SJCRH30 (cell line): ENCODE measurements around the gene FGF6. TPM values are rescaled to one million over a fixed set of nuclear protein-coding genes. Genes with fewer than 3 reads are reported as not detected.

Experiments
- DNase-seq, 2 experiments: peaks; one replicate each; pipeline ENCODE4 v3.0.0-alpha.2; 2015 to 2020
- H3K27ac ChIP-seq: fragments of 250-450 bp; sonication (Bioruptor Pico); 2 replicates; pipeline ENCODE4 v1.5.1; 2020; ENCODE audit warnings: mild to moderate bottlenecking, moderate library complexity
- H3K27me3 ChIP-seq: fragments of 250-450 bp; sonication (Bioruptor Pico); 2 replicates; pipeline ENCODE4 v1.5.1; 2020; ENCODE audit warnings: mild to moderate bottlenecking, moderate library complexity
- H3K36me3 ChIP-seq: fragments of 250-450 bp; sonication (Bioruptor Pico); 2 replicates; pipeline ENCODE4 v1.5.1; 2020; ENCODE audit warnings: mild to moderate bottlenecking, moderate library complexity
- H3K4me1 ChIP-seq: fragments of 250-450 bp; sonication (Bioruptor Pico); 2 replicates; pipeline ENCODE4 v1.5.1; 2020; ENCODE audit warnings: mild to moderate bottlenecking, moderate library complexity
- H3K4me3 ChIP-seq: fragments of 250-450 bp; sonication (Bioruptor Pico); 2 replicates; pipeline ENCODE4 v1.5.1; 2020; ENCODE audit warnings: mild to moderate bottlenecking, moderate library complexity
- H3K9me3 ChIP-seq: fragments of 250-450 bp; sonication (Bioruptor Pico); replicated peaks from 2 replicates; pipeline ENCODE4 v1.5.1; 2020; ENCODE audit warnings: mild to moderate bottlenecking, moderate library complexity
- total RNA-seq: library from RNA; depleted of rRNA; stranded (reverse); fragments of >200 nt; shearing (Covaris generic); gene quantifications from 2 replicates; pipeline ENCODE4 v1.2.3, GENCODE V29; 2014

The FGF6 gene
- total RNA-seq, 1 experiment from 2014 or later, result not detected

DNA sequence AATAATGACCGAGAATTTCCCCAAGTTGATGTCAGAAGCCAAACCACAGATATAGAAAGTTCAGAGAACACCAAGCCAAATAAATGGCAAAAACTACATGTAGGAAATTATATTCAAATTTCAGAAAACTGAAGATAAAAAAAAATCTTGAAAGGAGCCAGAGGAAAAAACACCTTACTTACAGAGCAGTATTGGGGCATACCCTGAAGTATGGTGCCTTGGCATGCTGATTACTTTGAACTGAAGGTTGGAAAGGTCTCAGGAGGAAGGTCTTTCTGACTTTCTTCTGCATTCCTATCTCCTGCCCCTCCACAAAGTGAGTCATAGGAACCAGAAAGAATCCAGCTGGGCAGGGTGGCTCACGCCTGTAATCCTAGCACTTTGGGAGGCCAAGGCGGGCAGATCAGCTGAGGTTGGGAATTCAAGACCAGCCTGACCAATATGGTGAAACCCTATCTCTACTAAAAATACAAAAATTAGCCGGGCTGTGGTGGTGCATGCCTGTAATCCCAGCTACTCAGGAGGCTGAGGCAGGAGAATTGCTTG, 8.8 kb upstream of the FGF6 start:
- DNase-seq, result no peak
- H3K4me1 ChIP-seq, result peaks cover 20% of the 10 kb centered on the region
- no peaks in the 10 kb centered on the region for H3K9me3 ChIP-seq
- no peaks in the 10 kb centered on the region for H3K36me3 ChIP-seq
- H3K4me3 ChIP-seq, result no peak overlapping the region
- no peaks in the 10 kb centered on the region for H3K27me3 ChIP-seq
- no peak overlapping the region for H3K27ac ChIP-seq

- Histone ChIP-seq H3K36me3 (no peaks in the 10 kb centered on the region), H3K27me3 (no peaks in the 10 kb centered on the region), H3K9me3 (no peaks in the 10 kb centered on the region), H3K4me3 (no peak overlapping the region), H3K27ac (no peak overlapping the region), H3K4me1 (peaks cover 21% of the 10 kb centered on the region)
- no peak for DNase-seq
These were observed 6.1 kb upstream of the FGF6 start for GRCh38 chr12:4451694-4452093.

DNA sequence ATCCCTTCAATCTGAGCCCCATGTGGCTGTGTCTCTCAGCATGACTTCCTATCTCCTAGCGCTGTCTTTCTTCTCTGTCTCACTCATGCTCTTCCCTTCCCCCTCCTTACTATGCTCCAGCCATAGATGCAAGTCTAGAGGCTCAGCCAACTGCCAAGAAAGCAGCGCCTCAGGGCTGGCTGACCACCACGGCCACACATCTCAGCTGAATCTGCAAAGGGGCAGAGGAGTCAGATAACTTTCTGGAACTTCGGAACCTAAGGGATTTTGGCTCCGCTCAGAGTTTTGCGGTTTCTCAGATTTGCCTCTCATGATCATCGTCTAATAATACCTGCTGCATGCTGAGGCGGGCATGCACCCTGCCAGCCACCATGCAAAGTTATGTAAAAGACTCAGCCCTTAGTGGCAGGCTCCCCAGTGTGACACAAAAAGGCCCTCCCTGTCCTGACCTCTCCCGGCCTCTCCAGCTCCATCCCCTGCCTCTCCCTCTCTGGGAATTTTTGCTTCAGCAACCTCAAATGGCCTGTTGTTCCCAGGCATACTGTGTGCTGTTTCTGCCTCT, 5.0 kb upstream of the FGF6 start:
- DNase-seq, result peak; percentile 62 to 74
- Histone ChIP-seq H3K36me3 (no peaks in the 10 kb centered on the region), H3K4me3 (no peak overlapping the region), H3K9me3 (no peaks in the 10 kb centered on the region), H3K27me3 (no peaks in the 10 kb centered on the region), H3K4me1 (peaks cover 21% of the 10 kb centered on the region), H3K27ac (no peak overlapping the region)

DNA sequence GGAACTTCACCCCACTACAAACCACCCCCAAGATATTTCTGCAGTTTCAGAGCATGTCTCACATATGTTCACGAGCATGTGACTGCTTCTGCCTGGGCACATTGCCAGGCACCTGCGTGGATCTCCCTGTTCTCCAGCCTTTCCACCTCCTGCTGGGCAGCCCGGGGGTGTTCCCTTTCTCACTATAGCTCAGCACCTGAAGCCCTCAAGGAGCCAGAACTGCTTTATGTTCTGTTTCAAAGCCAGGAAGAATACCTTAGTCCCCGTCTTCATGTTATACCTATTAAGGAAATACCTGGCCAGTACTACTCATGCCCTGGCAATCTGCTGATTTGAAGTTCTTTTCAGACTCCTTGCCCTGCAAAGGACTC, 4.2 kb upstream of the FGF6 start:
- Histone ChIP-seq H3K27me3 (no peaks in the 10 kb centered on the region), H3K27ac (no peak overlapping the region), H3K4me3 (no peak overlapping the region), H3K9me3 (no peaks in the 10 kb centered on the region), H3K4me1 (peaks cover 21% of the 10 kb centered on the region), H3K36me3 (no peaks in the 10 kb centered on the region)
- DNase-seq, result peak; percentile 52 to 66

DNA sequence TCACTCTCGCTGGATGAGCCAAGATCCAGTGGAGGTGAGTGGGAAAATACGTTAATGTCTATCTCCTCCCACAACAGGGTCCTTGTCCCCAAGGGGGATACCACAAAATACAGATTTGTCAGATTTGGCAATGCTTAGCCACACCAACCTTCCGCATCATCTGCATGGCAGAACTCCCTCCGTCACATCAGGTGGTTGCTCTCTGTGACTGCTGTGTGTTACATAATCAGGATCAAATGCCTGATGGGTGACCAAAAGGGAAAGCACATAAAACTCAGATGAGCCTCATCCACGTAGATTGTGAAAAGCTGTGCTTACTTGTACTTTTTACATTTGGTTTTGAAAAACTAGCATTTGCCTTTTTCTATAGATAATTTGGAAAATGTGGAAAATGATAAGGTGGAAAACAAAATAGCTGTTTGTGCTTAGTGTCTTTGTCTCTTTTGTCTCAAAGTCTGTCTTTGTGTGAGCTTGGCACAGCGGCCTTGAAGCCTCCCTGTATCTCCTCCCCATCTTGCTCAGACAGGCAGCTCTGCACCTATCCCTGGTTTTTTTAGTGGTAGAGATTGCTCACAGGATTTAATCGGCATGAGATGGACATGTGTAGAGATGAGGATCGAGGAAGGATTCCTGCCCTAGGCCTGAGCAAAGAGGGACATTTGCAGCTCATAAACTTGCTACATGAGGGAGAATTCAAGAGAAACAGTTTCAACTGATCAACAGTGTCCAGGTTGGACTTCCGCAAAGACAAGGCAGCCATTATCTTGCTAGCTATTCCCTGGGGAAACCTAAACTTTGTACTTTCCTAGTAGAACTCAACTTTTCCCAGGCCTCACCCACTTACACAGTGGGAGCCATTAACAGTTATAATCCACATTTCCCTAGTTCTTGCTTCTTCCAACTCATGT, 3.6 kb upstream of the FGF6 start:
- Histone ChIP-seq H3K27ac (no peak overlapping the region), H3K36me3 (no peaks in the 10 kb centered on the region), H3K4me1 (peaks cover 21% of the 10 kb centered on the region), H3K27me3 (no peaks in the 10 kb centered on the region), H3K9me3 (no peaks in the 10 kb centered on the region), H3K4me3 (no peak overlapping the region)
- no peak for DNase-seq

DNA sequence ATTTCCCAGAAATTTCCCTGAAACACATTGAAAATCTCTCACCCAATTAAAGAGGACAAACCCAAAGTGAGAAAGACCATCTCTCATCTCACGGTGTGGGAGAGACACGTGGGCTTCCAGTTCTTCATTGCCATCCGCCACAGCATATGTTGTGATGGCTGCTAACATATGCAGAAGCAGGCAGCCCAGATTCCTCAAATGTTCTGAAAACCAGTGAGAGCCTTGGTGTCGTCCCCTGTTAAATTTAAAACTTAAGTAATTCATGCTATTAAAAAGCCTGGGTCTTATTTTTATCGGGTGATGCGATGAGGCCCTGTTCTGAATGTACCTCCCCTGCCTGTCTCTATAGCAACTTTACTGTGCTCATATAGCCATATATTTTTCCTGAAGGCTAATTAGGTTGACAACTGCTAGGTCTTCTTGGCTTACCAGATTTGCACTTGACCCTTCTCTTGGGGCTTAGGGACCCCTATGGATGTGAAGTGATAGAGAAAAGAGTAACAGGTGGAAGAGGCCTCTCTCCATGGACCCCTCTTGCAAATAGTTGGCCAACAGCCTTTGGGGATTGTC, 2.8 kb upstream of the FGF6 start:
- H3K4me1 ChIP-seq, result peaks cover 21% of the 10 kb centered on the region
- H3K36me3 ChIP-seq, result no peaks in the 10 kb centered on the region
- no peak overlapping the region for H3K4me3 ChIP-seq
- H3K27me3 ChIP-seq, result no peaks in the 10 kb centered on the region
- DNase-seq, result peak in 1 of 2 experiments; percentile 32
- H3K9me3 ChIP-seq, result no peaks in the 10 kb centered on the region
- no peak overlapping the region for H3K27ac ChIP-seq

DNA sequence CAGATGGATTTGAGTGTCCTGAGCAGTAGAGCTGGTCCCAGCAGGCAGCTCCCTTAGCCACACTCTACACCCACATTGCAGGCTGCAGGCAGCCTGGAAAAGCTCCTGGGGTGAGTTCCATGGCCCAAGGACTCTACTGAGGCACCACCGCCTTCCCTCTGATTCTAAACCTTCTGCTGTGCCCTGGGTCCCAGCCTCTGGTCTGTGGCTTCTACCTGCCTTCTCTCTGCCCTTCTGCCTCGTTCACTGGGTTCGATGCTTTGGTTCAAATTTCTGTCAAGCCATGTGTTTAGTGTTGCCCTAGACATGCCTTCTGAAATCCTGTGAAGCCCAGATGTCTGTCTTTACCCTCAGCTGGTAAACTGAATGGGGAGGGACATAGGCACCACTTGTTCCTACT, 1.5 kb upstream of the FGF6 start:
- no peak overlapping the region for H3K27ac ChIP-seq
- H3K27me3 ChIP-seq, result no peaks in the 10 kb centered on the region
- H3K4me1 ChIP-seq, result peaks cover 33% of the 10 kb centered on the region
- no peak overlapping the region for H3K4me3 ChIP-seq
- no peak for DNase-seq
- H3K9me3 ChIP-seq, result no peaks in the 10 kb centered on the region
- no peaks in the 10 kb centered on the region for H3K36me3 ChIP-seq

GRCh38 chr12:4446335-4446734, 720 bp upstream of the FGF6 start:
- Histone ChIP-seq H3K27me3 (no peaks in the 10 kb centered on the region), H3K4me1 (peaks cover 36% of the 10 kb centered on the region), H3K36me3 (no peaks in the 10 kb centered on the region), H3K9me3 (no peaks in the 10 kb centered on the region), H3K4me3 (no peak overlapping the region), H3K27ac (no peak overlapping the region)
- DNase-seq, result no peak

DNA sequence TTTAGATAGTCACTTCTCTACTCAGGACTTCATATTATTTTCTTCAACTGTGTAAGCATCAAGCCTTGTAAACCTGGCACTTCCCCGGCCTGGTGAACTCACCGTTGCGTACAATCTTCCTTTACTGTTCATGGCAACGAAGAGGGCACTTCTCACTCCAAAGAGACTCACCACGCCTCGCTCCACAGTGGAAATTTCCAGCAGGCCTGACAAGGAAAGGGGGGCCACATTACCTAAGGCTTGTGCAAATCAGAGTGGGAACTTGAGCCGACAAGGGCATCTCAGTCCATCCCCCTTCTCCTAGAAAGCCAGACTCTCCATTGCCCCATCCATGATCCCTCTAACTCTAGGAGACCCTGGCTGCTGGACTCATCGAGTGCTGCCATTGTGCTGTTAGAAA, 1.6 kb downstream of the FGF6 start:
- Histone ChIP-seq H3K4me1 (peaks cover 27% of the 10 kb centered on the region), H3K36me3 (no peaks in the 10 kb centered on the region), H3K4me3 (no peak overlapping the region), H3K9me3 (no peaks in the 10 kb centered on the region), H3K27ac (no peak overlapping the region), H3K27me3 (no peaks in the 10 kb centered on the region)
- no peak for DNase-seq

DNA sequence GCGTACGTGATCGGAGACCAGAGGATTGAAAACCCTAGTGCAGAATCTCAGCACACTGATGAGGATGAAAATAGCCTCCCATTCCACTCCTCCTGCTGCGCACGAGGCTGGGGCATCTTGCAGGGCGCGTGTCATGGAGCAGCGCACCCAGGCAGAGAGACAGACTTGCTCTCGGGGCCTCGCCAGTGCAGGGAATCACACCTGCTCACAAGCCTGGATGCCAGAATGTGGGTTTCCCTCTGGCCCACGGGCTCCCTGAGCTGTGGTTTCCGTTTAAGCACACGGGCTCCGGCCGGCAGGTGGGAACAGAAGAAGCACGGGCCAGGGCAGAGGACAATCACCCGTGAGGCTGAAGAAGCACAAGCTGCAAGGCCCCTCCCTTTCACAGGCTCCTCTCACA, 2.0 kb downstream of the FGF6 start:
- no peak for DNase-seq
- H3K27me3 ChIP-seq, result no peaks in the 10 kb centered on the region
- H3K4me1 ChIP-seq, result peaks cover 27% of the 10 kb centered on the region
- no peaks in the 10 kb centered on the region for H3K9me3 ChIP-seq
- no peak overlapping the region for H3K27ac ChIP-seq
- H3K4me3 ChIP-seq, result no peak overlapping the region
- no peaks in the 10 kb centered on the region for H3K36me3 ChIP-seq

DNA sequence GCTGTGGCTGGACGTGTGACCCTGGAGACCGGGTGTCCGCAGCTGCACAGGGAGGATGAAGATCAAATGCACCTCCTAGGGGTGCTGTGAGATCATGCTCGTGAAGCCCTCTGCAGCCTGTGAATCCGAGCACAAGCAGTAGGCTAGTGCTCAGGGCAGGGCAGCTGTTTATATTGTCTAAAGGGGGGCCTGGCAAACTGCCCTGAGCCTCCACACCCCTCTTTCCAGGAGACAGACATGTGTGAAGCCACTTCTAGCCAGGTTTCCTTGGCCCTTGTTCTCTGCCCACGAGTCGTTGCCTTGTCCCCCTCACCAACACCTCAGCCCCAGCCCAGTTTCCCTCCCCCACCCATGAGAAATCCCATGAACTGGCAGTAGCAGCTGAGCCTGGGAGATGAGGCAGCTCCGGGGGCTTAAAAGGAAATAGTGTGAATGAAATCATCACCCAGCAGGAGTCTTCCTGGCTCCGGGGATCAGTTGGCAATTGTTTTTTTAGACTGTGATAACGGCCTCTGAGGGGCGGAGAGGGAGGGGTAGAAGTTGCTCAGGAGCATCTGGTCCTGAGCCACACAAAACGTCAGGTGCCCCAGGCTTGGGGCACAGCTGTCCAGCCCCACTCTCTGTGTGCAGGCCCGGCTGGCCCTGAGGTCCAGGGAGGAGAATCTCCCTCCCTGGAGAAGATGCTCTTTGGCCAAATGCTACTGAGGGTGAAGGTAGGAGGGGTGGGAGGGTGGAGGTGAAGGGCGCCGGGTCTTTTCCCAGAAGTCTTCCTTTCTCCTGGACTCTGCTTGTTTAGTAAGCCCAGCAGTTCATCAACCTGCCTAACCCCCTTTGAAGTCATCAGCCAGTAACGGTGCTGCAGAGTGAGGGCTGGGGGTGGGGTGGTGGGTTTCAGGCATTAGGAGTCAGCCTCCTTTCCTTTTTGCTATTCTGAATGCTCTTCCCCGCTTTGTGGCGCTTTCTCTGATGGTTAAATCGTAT, 4.0 kb downstream of the FGF6 start:
- peaks cover 27% of the 10 kb centered on the region for H3K4me1 ChIP-seq
- H3K27ac ChIP-seq, result peak overlapping the region; percentile 89
- peak; percentile 97 to 98 for DNase-seq
- H3K9me3 ChIP-seq, result no peaks in the 10 kb centered on the region
- no peaks in the 10 kb centered on the region for H3K36me3 ChIP-seq
- H3K27me3 ChIP-seq, result no peaks in the 10 kb centered on the region
- peak overlapping the region; percentile 23 for H3K4me3 ChIP-seq

GRCh38 chr12:4440187-4440941, 5.3 kb downstream of the FGF6 start:
- Histone ChIP-seq H3K27me3 (no peaks in the 10 kb centered on the region), H3K9me3 (no peaks in the 10 kb centered on the region), H3K36me3 (no peaks in the 10 kb centered on the region), H3K4me1 (peaks cover 27% of the 10 kb centered on the region), H3K27ac (peak overlapping the region; percentile 89), H3K4me3 (no peak overlapping the region)
- DNase-seq, result peak in 1 of 2 experiments; percentile 29

GRCh38 chr12:4439736-4440135, 5.9 kb downstream of the FGF6 start:
- Histone ChIP-seq H3K27ac (no peak overlapping the region), H3K4me1 (peaks cover 27% of the 10 kb centered on the region), H3K36me3 (no peaks in the 10 kb centered on the region), H3K27me3 (no peaks in the 10 kb centered on the region), H3K9me3 (no peaks in the 10 kb centered on the region), H3K4me3 (no peak overlapping the region)
- no peak for DNase-seq
